ENCODE measurements around the gene RAB41.
A peak's percentile ranks its signal among the peaks of the same experiment; 100 is the strongest.

RAB41 gene

DNA sequence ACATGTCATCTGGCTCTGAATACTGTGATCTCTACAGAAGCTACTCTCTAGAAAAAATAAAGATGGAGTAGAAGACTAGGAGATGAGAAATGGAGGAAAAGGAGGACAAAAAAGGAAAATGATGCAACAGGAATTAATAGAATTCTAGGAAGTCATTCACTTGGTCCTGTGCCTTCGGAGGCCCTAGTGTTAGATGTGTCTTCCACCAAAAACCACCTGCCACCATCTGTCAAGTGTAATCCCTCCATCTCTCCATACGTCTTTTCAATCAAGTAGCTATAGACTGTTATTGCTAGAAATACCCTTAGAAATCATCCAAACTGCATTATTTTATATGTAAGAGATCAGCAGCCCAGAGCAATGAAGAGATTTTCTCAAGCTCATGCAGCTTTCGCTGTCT lies 2.9 kb upstream of the RAB41 start:
- Mint-ChIP-seq H3K9me3 (peaks cover 10% of the 10 kb centered on the region), H3K27ac (no peak overlapping the region), H3K36me3 (ENCODE audit: low read depth) (peaks cover 7% of the 10 kb centered on the region), H3K27me3 (ENCODE audit: low read depth) (no peaks in the 10 kb centered on the region), H3K4me3 (no peak overlapping the region), H3K4me1 (peaks cover 6% of the 10 kb centered on the region)
- TF ChIP-seq, protein P1, sequence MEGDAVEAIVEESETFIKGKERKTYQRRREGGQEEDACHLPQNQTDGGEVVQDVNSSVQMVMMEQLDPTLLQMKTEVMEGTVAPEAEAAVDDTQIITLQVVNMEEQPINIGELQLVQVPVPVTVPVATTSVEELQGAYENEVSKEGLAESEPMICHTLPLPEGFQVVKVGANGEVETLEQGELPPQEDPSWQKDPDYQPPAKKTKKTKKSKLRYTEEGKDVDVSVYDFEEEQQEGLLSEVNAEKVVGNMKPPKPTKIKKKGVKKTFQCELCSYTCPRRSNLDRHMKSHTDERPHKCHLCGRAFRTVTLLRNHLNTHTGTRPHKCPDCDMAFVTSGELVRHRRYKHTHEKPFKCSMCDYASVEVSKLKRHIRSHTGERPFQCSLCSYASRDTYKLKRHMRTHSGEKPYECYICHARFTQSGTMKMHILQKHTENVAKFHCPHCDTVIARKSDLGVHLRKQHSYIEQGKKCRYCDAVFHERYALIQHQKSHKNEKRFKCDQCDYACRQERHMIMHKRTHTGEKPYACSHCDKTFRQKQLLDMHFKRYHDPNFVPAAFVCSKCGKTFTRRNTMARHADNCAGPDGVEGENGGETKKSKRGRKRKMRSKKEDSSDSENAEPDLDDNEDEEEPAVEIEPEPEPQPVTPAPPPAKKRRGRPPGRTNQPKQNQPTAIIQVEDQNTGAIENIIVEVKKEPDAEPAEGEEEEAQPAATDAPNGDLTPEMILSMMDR (IDR thresholded peaks at IDR 0.05; ENCODE audit: unreplicated experiment in 3 of 3), result no peak

GRCh38 chrX:70280573-70280972 lies 1.4 kb upstream of the RAB41 start:
- H3K27ac Mint-ChIP-seq, result no peak overlapping the region
- H3K4me1 Mint-ChIP-seq, result peaks cover 6% of the 10 kb centered on the region
- peaks cover 19% of the 10 kb centered on the region for H3K36me3 Mint-ChIP-seq (ENCODE audit: low read depth)
- H3K9me3 Mint-ChIP-seq, result peaks cover 10% of the 10 kb centered on the region
- H3K27me3 Mint-ChIP-seq (ENCODE audit: low read depth), result no peaks in the 10 kb centered on the region
- TF ChIP-seq, protein P1 (IDR thresholded peaks at IDR 0.05; ENCODE audit: unreplicated experiment in 3 of 3), result no peak
- no peak overlapping the region for H3K4me3 Mint-ChIP-seq

GRCh38 chrX:70289168-70289792 lies 7.3 kb downstream of the RAB41 start:
- TF ChIP-seq, protein P1 (IDR thresholded peaks at IDR 0.05; ENCODE audit: unreplicated experiment in 3 of 3), result no peak
- peak overlapping the region; percentile 88 to 94 (median 89) for H3K4me3 Mint-ChIP-seq
- H3K36me3 Mint-ChIP-seq (ENCODE audit: low read depth), result peaks cover 14% of the 10 kb centered on the region
- H3K27me3 Mint-ChIP-seq (ENCODE audit: low read depth), result no peaks in the 10 kb centered on the region
- peaks cover 10% of the 10 kb centered on the region for H3K4me1 Mint-ChIP-seq
- peaks cover 3% of the 10 kb centered on the region for H3K9me3 Mint-ChIP-seq
- peak overlapping the region; percentile 38 to 77 (median 54) for H3K27ac Mint-ChIP-seq

DNA sequence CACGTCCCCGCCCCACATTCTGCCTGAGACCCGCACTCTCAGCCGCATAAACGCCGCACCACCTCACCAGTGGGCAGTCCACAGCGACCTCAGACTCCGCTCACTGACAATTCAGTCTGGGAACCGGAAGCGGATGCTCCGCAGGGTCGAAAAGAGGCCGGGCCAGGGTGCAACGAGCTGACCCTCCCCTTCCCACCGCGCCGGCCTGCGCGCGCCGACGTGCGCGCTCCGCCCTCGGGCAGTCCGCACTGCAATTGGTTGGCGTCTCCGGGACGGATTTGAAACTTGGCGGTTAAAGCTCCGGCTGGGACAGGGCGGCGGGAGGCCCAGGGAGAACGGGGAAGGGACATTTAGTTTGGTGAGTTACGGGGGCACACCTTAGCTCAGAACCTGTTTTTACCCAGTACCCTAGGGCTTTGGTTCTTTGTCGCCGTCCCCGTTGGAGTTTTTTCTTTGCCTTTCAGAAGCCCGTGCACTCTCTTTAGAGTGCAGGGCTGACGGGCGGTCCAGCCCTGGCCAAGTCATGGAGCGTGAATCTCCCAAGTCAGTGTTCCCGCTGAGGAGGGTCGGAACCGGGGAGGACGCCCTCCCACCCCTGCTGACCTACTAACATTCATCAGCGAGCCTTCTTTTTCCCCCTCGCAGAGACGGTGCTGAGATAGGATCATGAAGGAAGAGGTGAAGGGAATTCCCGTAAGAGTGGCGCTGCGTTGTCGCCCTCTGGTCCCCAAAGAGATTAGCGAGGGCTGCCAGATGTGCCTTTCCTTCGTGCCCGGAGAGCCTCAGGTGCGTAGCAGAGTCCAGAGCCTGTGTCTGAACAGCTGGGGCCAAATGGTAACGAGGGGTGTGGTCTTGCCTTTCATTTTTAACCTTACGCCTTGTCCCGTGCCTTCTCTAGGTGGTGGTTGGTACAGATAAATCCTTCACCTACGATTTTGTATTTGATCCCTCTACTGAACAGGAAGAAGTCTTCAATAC lies 8.1 kb downstream of the RAB41 start, which contains the start of the genes KIF4A and PDZD11:
Gene KIF4A, plus strand, starts transcription at position 312 of the 978 bp plus-strand sequence. Its CDS starts 355 bp downstream, at position 667.
Gene PDZD11, minus strand, starts transcription at position 135 of the 978 bp plus-strand sequence. CDS start 586 bp downstream, outside the sequence.
- Mint-ChIP-seq H3K27me3 (ENCODE audit: low read depth) (no peaks in the 10 kb centered on the region), H3K4me3 (peak within 1 kb of the TSS; percentile 88 to 94 (median 89)), H3K9me3 (peaks cover 3% of the 10 kb centered on the region), H3K27ac (peak within 1 kb of the TSS; percentile 38 to 80 (median 77)), H3K4me1 (peaks cover 10% of the 10 kb centered on the region), H3K36me3 (ENCODE audit: low read depth) (peaks cover 8% of the 10 kb centered on the region)
- TF ChIP-seq, protein P1 (IDR thresholded peaks at IDR 0.05; ENCODE audit: unreplicated experiment in 3 of 3), result no peak

GRCh38 chrX:70292788-70293187 lies 10.8 kb downstream of the RAB41 start:
- Mint-ChIP-seq H3K27me3 (ENCODE audit: low read depth) (no peaks in the 10 kb centered on the region), H3K9me3 (peaks cover 3% of the 10 kb centered on the region), H3K4me3 (peak overlapping the region; percentile 10 to 76 (median 53)), H3K27ac (no peak overlapping the region), H3K36me3 (ENCODE audit: low read depth) (no peaks in the 10 kb centered on the region), H3K4me1 (peaks cover 10% of the 10 kb centered on the region)
- TF ChIP-seq, protein P1 (IDR thresholded peaks at IDR 0.05; ENCODE audit: unreplicated experiment in 3 of 3), result no peak
